Measurements from ENCODE around the gene TRIO. TPM values are rescaled to one million over a fixed set of nuclear protein-coding genes. Genes with fewer than 3 reads are reported as not detected.

The TRIO gene
- total and polyA plus RNA-seq, 2 donors (not counting 3 experiments of a cell fraction or from before 2014, with no cell fraction given), result 82.9 to 248 TPM

- Histone ChIP-seq H3K27me3 (ENCODE audit: control insufficient read depth in 2 of 2, insufficient read depth in 2 of 2, low read length in 2 of 2) (no peaks in the 10 kb centered on the region), H3K4me2 (ENCODE audit: insufficient read depth, low read length) (no peak overlapping the region), H3K9ac (replicated peaks; ENCODE audit: extremely low read depth, insufficient read depth, low read length) (no peak overlapping the region), H3K4me1 (ENCODE audit: control insufficient read depth, extremely low read depth, insufficient read depth, low read length) (no peaks in the 10 kb centered on the region), H3K79me2 (ENCODE audit: control insufficient read depth, insufficient read depth, low read length) (no peaks in the 10 kb centered on the region), H3K4me3 (replicated peaks in 1 of 3; ENCODE audit: insufficient read depth in 1 of 3, low read depth in 1 of 3, low read length in 3 of 3) (no peak overlapping the region), H3K9me1 (replicated peaks; ENCODE audit: control insufficient read depth, extremely low read depth, insufficient read depth, low read length) (no peaks in the 10 kb centered on the region), H4K20me1 (replicated peaks; ENCODE audit: control insufficient read depth, extremely low read depth, insufficient read depth, low read length) (no peaks in the 10 kb centered on the region), H3K9me3 (replicated peaks; ENCODE audit: control insufficient read depth, insufficient read depth, low read length) (no peaks in the 10 kb centered on the region), H2AFZ (ENCODE audit: low read depth, low read length) (no peak overlapping the region), H3K36me3 (ENCODE audit: control insufficient read depth in 2 of 2, extremely low read depth in 1 of 2, insufficient read depth in 2 of 2, low read length in 2 of 2) (peaks cover 41 to 56% of the 10 kb centered on the region in 2 experiments), H3K27ac (ENCODE audit: insufficient read depth, low read depth, low read length) (no peak overlapping the region)
- BruUV-seq (replicated peaks), result no TSS peak
- TF ChIP-seq POLR2A (IDR thresholded peaks at IDR 0.05; ENCODE audit: low read depth, low read length) (no peak), CTCF (IDR thresholded peaks at IDR 0.05; ENCODE audit: extremely low read depth in 1 of 2, insufficient read depth in 1 of 2, low read depth in 1 of 2, low read length in 2 of 2) (no peak), FOS (IDR thresholded peaks at IDR 0.05; ENCODE audit: borderline replicate concordance, insufficient read depth, low read length) (no peak), MYC (IDR thresholded peaks at IDR 0.05; ENCODE audit: low read depth, low read length) (no peak), MAX (IDR thresholded peaks at IDR 0.05; ENCODE audit: insufficient read depth, insufficient read length) (no peak), POLR2AphosphoS5 (IDR thresholded peaks at IDR 0.05; ENCODE audit: insufficient read depth, low read depth, low read length) (no peak), EZH2 (IDR thresholded peaks at IDR 0.05; ENCODE audit: borderline replicate concordance, low read depth, low read length, severe bottlenecking) (no peak), GATA2 (IDR thresholded peaks at IDR 0.05; ENCODE audit: insufficient read depth, insufficient read length, low read depth, low read length) (no peak), JUN (IDR thresholded peaks at IDR 0.05; ENCODE audit: borderline replicate concordance, insufficient read depth, insufficient read length, low read depth) (no peak)
- DNase-seq (ENCODE audit: low read depth, low spot score), result no peak
- dilution Hi-C loops (cut with MboI; ENCODE audit: extremely low pct_ligation_motif_present, low sequenced_read_pairs) (no loop called here), intact Hi-C loops (cut with micrococcal nuclease) (no loop called here)
- ChIA-PET CTCF (interaction anchor here (2.5 to 3.8 kb wide), 2 partner anchors 18 to 279 kb away, joined by 7 to 18 read pairs; no protein-coding TSS in a partner anchor), POLR2A (no interaction called here)
- FAIRE-seq, result no peak
Measured at GRCh38 chr5:14369780-14370179, 226.6 kb downstream of the TRIO start.
